GM23338 (cell line): ENCODE data around the gene PLEKHG2. TPM values are rescaled to one million over a fixed set of nuclear protein-coding genes. Genes with fewer than 3 reads are reported as not detected.

Experiments
- ATAC-seq: fragments of 200-7000 bp; cut with Tn5 transposase; 3 replicates; pipeline ENCODE4 v1.9.1; 2020
- DNase-seq: peaks from one replicate; pipeline ENCODE4 v3.0.0-alpha.2; 2015; ENCODE audit warnings: low spot score
- H2AFZ ChIP-seq: fragments of 200-600 bp; sonication (generic); 2 replicates; pipeline ENCODE4 v1.8.0; 2016; ENCODE audit warnings: antibody characterized with exemption, mild to moderate bottlenecking, moderate library complexity
- H3F3A ChIP-seq: fragments of 200-600 bp; sonication (generic); replicated peaks from 2 replicates; pipeline ENCODE4 v1.8.0; 2017; ENCODE audit warnings: antibody characterized with exemption, mixed run types, low read depth
- H3K27ac ChIP-seq: fragments of 200-600 bp; sonication (generic); 2 replicates; pipeline ENCODE4 v1.6.1; 2016; ENCODE audit warnings: low read depth
- H3K27me3 ChIP-seq: fragments of 200-600 bp; sonication (generic); 2 replicates; pipeline ENCODE4 v1.8.0; 2016; ENCODE audit warnings: mild to moderate bottlenecking, mixed run types, moderate library complexity; ENCODE audit not compliant: insufficient read depth
- H3K36me3 ChIP-seq: fragments of 200-600 bp; sonication (generic); 2 replicates; pipeline ENCODE4 v1.8.0; 2016; ENCODE audit warnings: mild to moderate bottlenecking; ENCODE audit not compliant: insufficient read depth
- H3K4me1 ChIP-seq: fragments of 200-600 bp; sonication (generic); 2 replicates; pipeline ENCODE4 v1.8.0; 2016; ENCODE audit warnings: mild to moderate bottlenecking, moderate library complexity; ENCODE audit not compliant: insufficient read depth
- H3K4me2 ChIP-seq: fragments of 200-600 bp; sonication (generic); 2 replicates; pipeline ENCODE4 v1.7.1; 2017; ENCODE audit warnings: mixed run types
- H3K4me3 ChIP-seq: fragments of 200-600 bp; sonication (generic); 2 replicates; pipeline ENCODE4 v1.6.1; 2016; ENCODE audit warnings: mixed run types
- H3K79me2 ChIP-seq: fragments of 200-600 bp; sonication (generic); replicated peaks from 2 replicates; pipeline ENCODE4 v1.8.0; 2017; ENCODE audit warnings: mild to moderate bottlenecking; ENCODE audit not compliant: insufficient read depth
- H3K9me2 ChIP-seq: fragments of 200-600 bp; sonication (generic); 2 replicates; pipeline ENCODE4 v1.8.0; 2017; ENCODE audit not compliant: insufficient read depth
- H4K20me1 ChIP-seq: fragments of 200-600 bp; sonication (generic); replicated peaks from 2 replicates; pipeline ENCODE4 v1.8.0; 2017; ENCODE audit warnings: mild to moderate bottlenecking; ENCODE audit not compliant: insufficient read depth
- H3K27ac Mint-ChIP-seq: 2 replicates; pipeline ENCODE4 v1.8.0; 2020; ENCODE audit warnings: inconsistent platforms, mild to moderate bottlenecking, moderate library complexity, mixed read lengths
- H3K27me3 Mint-ChIP-seq: 3 replicates; pipeline ENCODE4 v1.8.0; 2022; ENCODE audit warnings: low read depth, mild to moderate bottlenecking, moderate library complexity, mixed read lengths, inconsistent platforms; ENCODE audit not compliant: insufficient read depth, poor library complexity
- H3K36me3 Mint-ChIP-seq: 3 replicates; pipeline ENCODE4 v1.8.0; 2021; ENCODE audit warnings: low read depth, mild to moderate bottlenecking, inconsistent platforms, moderate library complexity, mixed read lengths
- H3K4me1 Mint-ChIP-seq: 3 replicates; pipeline ENCODE4 v1.8.0; 2020; ENCODE audit warnings: mild to moderate bottlenecking, inconsistent platforms, mixed read lengths
- H3K4me3 Mint-ChIP-seq: 3 replicates; pipeline ENCODE4 v1.8.0; 2021; ENCODE audit warnings: moderate library complexity, mild to moderate bottlenecking, inconsistent platforms, mixed read lengths
- H3K9me3 Mint-ChIP-seq: 3 replicates; pipeline ENCODE4 v1.8.0; 2020; ENCODE audit warnings: moderate library complexity, mild to moderate bottlenecking, inconsistent platforms, mixed read lengths
- CREB1 ChIP-seq: fragments of 250-450 bp; sonication (Bioruptor Pico); IDR thresholded peaks from 2 replicates; pipeline ENCODE4 v1.5.0; 2020; ENCODE audit warnings: low read depth, mild to moderate bottlenecking, moderate library complexity
- JUNB ChIP-seq: IDR thresholded peaks from one replicate; pipeline ENCODE4 v1.6.1; 2016; ENCODE audit warnings: antibody characterized with exemption; ENCODE audit not compliant: unreplicated experiment
- NANOG ChIP-seq: IDR thresholded peaks from 2 replicates; pipeline ENCODE4 v1.6.1; 2016; ENCODE audit warnings: antibody characterized with exemption, borderline replicate concordance
- POLR2AphosphoS5 ChIP-seq: IDR thresholded peaks from 2 replicates; pipeline ENCODE4 v1.6.1; 2016; ENCODE audit warnings: antibody characterized with exemption, low read depth
- ZNF331 ChIP-seq: fragments of 250-450 bp; sonication (Bioruptor Pico); IDR thresholded peaks from 2 replicates; pipeline ENCODE4 v1.5.0; 2020; ENCODE audit warnings: low read depth, mild to moderate bottlenecking, moderate library complexity
- polyA plus RNA-seq: library from polyadenylated mRNA; unstranded; fragments of >200 nt; fragmentation: Nextera tagmentation; extraction: Ambion mirVana; gene quantifications from 2 replicates; pipeline ENCODE4 v1.2.1, GENCODE V29; 2016
- total RNA-seq: library from RNA; depleted of rRNA; stranded (reverse); fragments of >200 nt; shearing (Covaris generic); gene quantifications from 2 replicates; pipeline ENCODE4 v1.2.3, GENCODE V29; 2014
- TF ChIP-seq, protein P1 (sequence below), 2 experiments: fragments of 200-600 bp in 1 of 2; sonication (generic) in 1 of 2; conservative IDR thresholded peaks; 2 replicates each; pipeline versions ENCODE4 v1.5.1 to v1.6.1; 2016 to 2017; ENCODE audit warnings: antibody characterized with exemption in 2 of 2, low read depth in 2 of 2, mild to moderate bottlenecking in 2 of 2, moderate library complexity in 1 of 2
- TF ChIP-seq, protein P2 (sequence below): IDR thresholded peaks from one replicate; pipeline ENCODE4 v1.6.1; 2018; ENCODE audit warnings: antibody characterized with exemption; ENCODE audit not compliant: unreplicated experiment

Gene PLEKHG2
- total and polyA plus RNA-seq, 2 experiments from 2014 or later, result 15.5 to 41.3 TPM

DNA sequence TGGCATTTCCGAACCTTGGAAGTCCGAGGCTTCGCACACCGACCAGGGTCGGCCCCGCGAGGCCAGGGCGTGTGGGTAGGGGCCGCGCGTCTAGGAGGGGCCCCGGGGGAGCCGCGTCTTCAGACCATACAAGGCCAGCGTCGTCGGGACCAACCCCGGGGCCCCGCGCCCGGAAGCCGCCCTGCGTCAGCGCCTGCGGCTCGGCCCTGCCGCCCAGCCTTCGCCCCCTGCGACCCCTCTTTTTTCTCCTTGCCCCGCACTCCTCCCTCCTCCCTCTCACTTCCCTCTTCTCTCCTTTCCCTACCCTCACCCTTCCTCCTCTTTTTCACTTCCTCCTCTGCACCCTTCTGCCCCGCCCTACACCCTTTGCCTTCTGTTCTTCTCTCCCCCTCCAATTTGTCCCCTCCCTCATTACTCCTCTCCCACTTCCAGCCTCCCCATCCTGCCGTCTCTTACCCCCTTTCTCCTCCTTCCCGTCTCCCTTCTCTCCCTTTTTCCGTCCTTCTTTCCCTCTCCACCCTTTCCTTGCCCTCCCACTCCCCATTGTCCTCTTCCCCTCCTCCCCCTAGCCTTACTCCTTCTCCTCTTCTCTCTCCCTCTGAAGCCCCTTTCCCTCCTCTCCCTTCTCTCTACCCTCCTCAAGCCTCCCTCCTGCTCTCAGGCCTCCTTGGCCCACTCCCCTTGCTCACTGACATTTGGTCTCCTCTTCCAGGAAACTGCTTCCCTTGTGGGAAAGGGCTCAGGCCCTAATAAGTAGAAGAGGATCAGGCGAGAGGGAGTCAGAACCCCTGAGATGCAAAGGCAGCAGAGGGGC, 2.2 kb upstream of the PLEKHG2 start:
- Mint-ChIP-seq H3K4me1 (peaks cover 55% of the 10 kb centered on the region), H3K9me3 (peaks cover 4% of the 10 kb centered on the region; the same call in 2 of the 3 replicates), H3K27me3 (peaks cover 47% of the 10 kb centered on the region), H3K36me3 (peaks cover 26% of the 10 kb centered on the region), H3K4me3 (peak overlapping the region; percentile 94), H3K27ac (peak overlapping the region; percentile 96)
- Histone ChIP-seq H3F3A (peaks cover 35% of the 10 kb centered on the region), H3K27ac (peak overlapping the region; percentile 93), H3K4me2 (peak overlapping the region; percentile 91), H3K79me2 (peaks cover 38% of the 10 kb centered on the region), H3K4me3 (peak overlapping the region; percentile 99), H3K36me3 (no peaks in the 10 kb centered on the region), H3K4me1 (peaks cover 52% of the 10 kb centered on the region), H4K20me1 (peaks cover 11% of the 10 kb centered on the region; the same call in 1 of the 2 replicates), H2AFZ (no peak overlapping the region), H3K9me2 (no peaks in the 10 kb centered on the region), H3K27me3 (no peaks in the 10 kb centered on the region)
- TF ChIP-seq, protein P1, sequence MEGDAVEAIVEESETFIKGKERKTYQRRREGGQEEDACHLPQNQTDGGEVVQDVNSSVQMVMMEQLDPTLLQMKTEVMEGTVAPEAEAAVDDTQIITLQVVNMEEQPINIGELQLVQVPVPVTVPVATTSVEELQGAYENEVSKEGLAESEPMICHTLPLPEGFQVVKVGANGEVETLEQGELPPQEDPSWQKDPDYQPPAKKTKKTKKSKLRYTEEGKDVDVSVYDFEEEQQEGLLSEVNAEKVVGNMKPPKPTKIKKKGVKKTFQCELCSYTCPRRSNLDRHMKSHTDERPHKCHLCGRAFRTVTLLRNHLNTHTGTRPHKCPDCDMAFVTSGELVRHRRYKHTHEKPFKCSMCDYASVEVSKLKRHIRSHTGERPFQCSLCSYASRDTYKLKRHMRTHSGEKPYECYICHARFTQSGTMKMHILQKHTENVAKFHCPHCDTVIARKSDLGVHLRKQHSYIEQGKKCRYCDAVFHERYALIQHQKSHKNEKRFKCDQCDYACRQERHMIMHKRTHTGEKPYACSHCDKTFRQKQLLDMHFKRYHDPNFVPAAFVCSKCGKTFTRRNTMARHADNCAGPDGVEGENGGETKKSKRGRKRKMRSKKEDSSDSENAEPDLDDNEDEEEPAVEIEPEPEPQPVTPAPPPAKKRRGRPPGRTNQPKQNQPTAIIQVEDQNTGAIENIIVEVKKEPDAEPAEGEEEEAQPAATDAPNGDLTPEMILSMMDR (conservative IDR thresholded peaks at IDR 0.05; ENCODE audit: low read depth in 2 of 2), result no peak
- peak; percentile 25; the same call in 1 of the 2 replicates for TF ChIP-seq CREB1 (CRISPR knock-in tag)
- TF ChIP-seq, protein P2, sequence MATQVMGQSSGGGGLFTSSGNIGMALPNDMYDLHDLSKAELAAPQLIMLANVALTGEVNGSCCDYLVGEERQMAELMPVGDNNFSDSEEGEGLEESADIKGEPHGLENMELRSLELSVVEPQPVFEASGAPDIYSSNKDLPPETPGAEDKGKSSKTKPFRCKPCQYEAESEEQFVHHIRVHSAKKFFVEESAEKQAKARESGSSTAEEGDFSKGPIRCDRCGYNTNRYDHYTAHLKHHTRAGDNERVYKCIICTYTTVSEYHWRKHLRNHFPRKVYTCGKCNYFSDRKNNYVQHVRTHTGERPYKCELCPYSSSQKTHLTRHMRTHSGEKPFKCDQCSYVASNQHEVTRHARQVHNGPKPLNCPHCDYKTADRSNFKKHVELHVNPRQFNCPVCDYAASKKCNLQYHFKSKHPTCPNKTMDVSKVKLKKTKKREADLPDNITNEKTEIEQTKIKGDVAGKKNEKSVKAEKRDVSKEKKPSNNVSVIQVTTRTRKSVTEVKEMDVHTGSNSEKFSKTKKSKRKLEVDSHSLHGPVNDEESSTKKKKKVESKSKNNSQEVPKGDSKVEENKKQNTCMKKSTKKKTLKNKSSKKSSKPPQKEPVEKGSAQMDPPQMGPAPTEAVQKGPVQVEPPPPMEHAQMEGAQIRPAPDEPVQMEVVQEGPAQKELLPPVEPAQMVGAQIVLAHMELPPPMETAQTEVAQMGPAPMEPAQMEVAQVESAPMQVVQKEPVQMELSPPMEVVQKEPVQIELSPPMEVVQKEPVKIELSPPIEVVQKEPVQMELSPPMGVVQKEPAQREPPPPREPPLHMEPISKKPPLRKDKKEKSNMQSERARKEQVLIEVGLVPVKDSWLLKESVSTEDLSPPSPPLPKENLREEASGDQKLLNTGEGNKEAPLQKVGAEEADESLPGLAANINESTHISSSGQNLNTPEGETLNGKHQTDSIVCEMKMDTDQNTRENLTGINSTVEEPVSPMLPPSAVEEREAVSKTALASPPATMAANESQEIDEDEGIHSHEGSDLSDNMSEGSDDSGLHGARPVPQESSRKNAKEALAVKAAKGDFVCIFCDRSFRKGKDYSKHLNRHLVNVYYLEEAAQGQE, result no peak
- TF ChIP-seq NANOG, result no peak
- TF ChIP-seq ZNF331 (CRISPR knock-in tag), result no peak
- peak; percentile 0 for ATAC-seq
- peak; percentile 62 for DNase-seq

DNA sequence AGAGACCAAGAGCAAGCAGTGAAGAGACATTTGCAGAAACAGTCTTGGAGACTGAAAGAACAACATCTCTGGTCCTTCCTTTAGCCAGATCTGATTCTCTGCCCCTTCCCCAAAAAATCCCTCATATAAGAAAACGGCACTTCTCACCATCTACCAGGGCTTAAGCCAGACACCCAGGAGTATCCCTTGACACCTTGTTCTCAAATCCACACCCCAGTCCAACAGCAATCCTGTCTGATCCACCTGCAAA, 1.7 kb upstream of the PLEKHG2 start:
- peaks cover 54% of the 10 kb centered on the region for H3K4me1 Mint-ChIP-seq
- Histone ChIP-seq H3K27ac (peak overlapping the region; percentile 93), H3K79me2 (peaks cover 38% of the 10 kb centered on the region), H4K20me1 (peaks cover 15% of the 10 kb centered on the region; the same call in 1 of the 2 replicates), H3K27me3 (no peaks in the 10 kb centered on the region), H3K36me3 (no peaks in the 10 kb centered on the region), H3K4me1 (peaks cover 47% of the 10 kb centered on the region), H3K4me2 (peak overlapping the region; percentile 91), H3K9me2 (no peaks in the 10 kb centered on the region), H3K4me3 (peak overlapping the region; percentile 99), H2AFZ (no peak overlapping the region), H3F3A (peaks cover 33% of the 10 kb centered on the region)
- no peak for DNase-seq
- peak overlapping the region; percentile 94 for H3K4me3 Mint-ChIP-seq
- peaks cover 32% of the 10 kb centered on the region for H3K36me3 Mint-ChIP-seq
- peaks cover 4% of the 10 kb centered on the region; the same call in 2 of the 3 replicates for H3K9me3 Mint-ChIP-seq
- H3K27me3 Mint-ChIP-seq, result peaks cover 49% of the 10 kb centered on the region
- H3K27ac Mint-ChIP-seq, result peak overlapping the region; percentile 96
- ATAC-seq, result no peak
- TF ChIP-seq, protein P2, result no peak
- TF ChIP-seq JUNB (no peak), POLR2AphosphoS5 (no peak)
